ENCODE data around the gene S100A13. TPM values are rescaled to one million over a fixed set of nuclear protein-coding genes. Genes with fewer than 3 reads are reported as not detected.
A peak's percentile ranks its signal among the peaks of the same experiment; 100 is the strongest.
"Not testable (repeated sequence)": the region's sequence is repeated elsewhere in the genome, so short reads cannot be mapped to it uniquely, and the experiment has no call there.

Gene S100A13
- total RNA-seq, 2 experiments from 2014 or later: 3.9 to 4.2 TPM

- H3K36me3 Mint-ChIP-seq (ENCODE audit: low read depth): no peaks in the 10 kb centered on the region
- no peak overlapping the region for H3K27ac Mint-ChIP-seq
- no peaks in the 10 kb centered on the region for H3K27me3 Mint-ChIP-seq
- ChIA-PET POLR2A (no interaction called here), CTCF (no interaction called here)
- H3K4me3 Mint-ChIP-seq: no peak overlapping the region
- H3K9me3 Mint-ChIP-seq: no peaks in the 10 kb centered on the region
- no peaks in the 10 kb centered on the region for H3K4me1 Mint-ChIP-seq
- DNase-seq: no peak
Measured at GRCh38 chr1:153608742-153609584, 18.3 kb downstream of the S100A13 start.

GRCh38 chr1:153608089-153608682 lies 19.1 kb downstream of the S100A13 start:
- Mint-ChIP-seq H3K36me3 (ENCODE audit: low read depth) (no peaks in the 10 kb centered on the region), H3K27me3 (no peaks in the 10 kb centered on the region), H3K4me1 (no peaks in the 10 kb centered on the region), H3K27ac (no peak overlapping the region), H3K4me3 (no peak overlapping the region), H3K9me3 (no peaks in the 10 kb centered on the region)
- no peak for DNase-seq
- ChIA-PET POLR2A (interaction anchor here (0.5 kb wide), 1 partner anchor 16 kb away, joined by 5 read pairs; no protein-coding TSS in a partner anchor), CTCF (interaction anchor here (1.1 kb wide), 1 partner anchor 26 kb away, joined by 4 read pairs; the partner anchor contains the start of gene CHTOP)

GRCh38 chr1:153607381-153607780 lies 19.9 kb downstream of the S100A13 start:
- ChIA-PET CTCF (interaction anchor here (0.5 to 1.1 kb wide), 2 partner anchors 27 to 62 kb away, joined by 3 to 4 read pairs; partner anchors contain the start of gene CHTOP), POLR2A (no interaction called here)
- Mint-ChIP-seq H3K9me3 (no peaks in the 10 kb centered on the region), H3K27me3 (no peaks in the 10 kb centered on the region), H3K36me3 (ENCODE audit: low read depth) (no peaks in the 10 kb centered on the region), H3K27ac (no peak overlapping the region), H3K4me1 (peaks cover 5% of the 10 kb centered on the region), H3K4me3 (no peak overlapping the region)
- DNase-seq: no peak

- peaks cover 14% of the 10 kb centered on the region for H3K4me1 Mint-ChIP-seq
- H3K4me3 Mint-ChIP-seq: no peak overlapping the region
- no peaks in the 10 kb centered on the region for H3K27me3 Mint-ChIP-seq
- no peaks in the 10 kb centered on the region for H3K9me3 Mint-ChIP-seq
- H3K27ac Mint-ChIP-seq: no peak overlapping the region
- POLR2A ChIA-PET: no interaction called here
- CTCF ChIA-PET: interaction anchor here (0.6 kb wide), 1 partner anchor 45 kb away, joined by 4 read pairs; no protein-coding TSS in a partner anchor
- H3K36me3 Mint-ChIP-seq (ENCODE audit: low read depth): no peaks in the 10 kb centered on the region
- no peak for DNase-seq
Measured at GRCh38 chr1:153606194-153606593, 21.1 kb downstream of the S100A13 start.

- no peak for DNase-seq
- Mint-ChIP-seq H3K27ac (peak overlapping the region; percentile 65), H3K36me3 (ENCODE audit: low read depth) (no peaks in the 10 kb centered on the region), H3K4me3 (no peak overlapping the region), H3K9me3 (no peaks in the 10 kb centered on the region), H3K27me3 (no peaks in the 10 kb centered on the region), H3K4me1 (peaks cover 25% of the 10 kb centered on the region)
- POLR2A ChIA-PET: no interaction called here
- CTCF ChIA-PET: interaction anchor here (0.8 to 1.2 kb wide), 2 partner anchors 9 to 15 kb away, joined by 3 read pairs; no protein-coding TSS in a partner anchor
Measured at GRCh38 chr1:153602749-153603148, 24.6 kb downstream of the S100A13 start.

GRCh38 chr1:153599847-153600246 lies 27.5 kb downstream of the S100A13 start:
- Mint-ChIP-seq H3K9me3 (no peaks in the 10 kb centered on the region), H3K27me3 (no peaks in the 10 kb centered on the region), H3K4me3 (no peak overlapping the region), H3K36me3 (ENCODE audit: low read depth) (no peaks in the 10 kb centered on the region), H3K27ac (no peak overlapping the region), H3K4me1 (peaks cover 27% of the 10 kb centered on the region)
- DNase-seq: no peak
- ChIA-PET CTCF (interaction anchor here (1.0 to 1.2 kb wide), 2 partner anchors 36 to 75 kb away, joined by 3 read pairs; no protein-coding TSS in a partner anchor), POLR2A (interaction anchor here (0.6 kb wide), 1 partner anchor 35 kb away, joined by 3 read pairs; no protein-coding TSS in a partner anchor)

- CTCF ChIA-PET: interaction anchor here (0.8 to 1.2 kb wide), 5 partner anchors 17 to 74 kb away, joined by 3 read pairs; partner anchors contain the start of gene S100A14
- no peaks in the 10 kb centered on the region for H3K9me3 Mint-ChIP-seq
- peak overlapping the region; percentile 76 for H3K27ac Mint-ChIP-seq
- H3K36me3 Mint-ChIP-seq (ENCODE audit: low read depth): no peaks in the 10 kb centered on the region
- peak; percentile 33 for DNase-seq
- H3K4me1 Mint-ChIP-seq: peaks cover 27% of the 10 kb centered on the region
- H3K27me3 Mint-ChIP-seq: no peaks in the 10 kb centered on the region
- H3K4me3 Mint-ChIP-seq: no peak overlapping the region
- POLR2A ChIA-PET: no interaction called here
Measured at GRCh38 chr1:153598309-153599172, 28.8 kb downstream of the S100A13 start.

- Mint-ChIP-seq H3K4me1 (peaks cover 20% of the 10 kb centered on the region), H3K27ac (no peak overlapping the region), H3K9me3 (no peaks in the 10 kb centered on the region), H3K36me3 (ENCODE audit: low read depth) (no peaks in the 10 kb centered on the region), H3K4me3 (no peak overlapping the region), H3K27me3 (no peaks in the 10 kb centered on the region)
- ChIA-PET CTCF (interaction anchor here (1.2 kb wide), 1 partner anchor 65 kb away, joined by 3 read pairs; no protein-coding TSS in a partner anchor), POLR2A (no interaction called here)
- DNase-seq: no peak
Measured at GRCh38 chr1:153597206-153597605, 30.1 kb downstream of the S100A13 start.

GRCh38 chr1:153592748-153593147 lies 34.6 kb downstream of the S100A13 start:
- Mint-ChIP-seq H3K4me3 (no peak overlapping the region), H3K27ac (no peak overlapping the region), H3K36me3 (ENCODE audit: low read depth) (no peaks in the 10 kb centered on the region), H3K4me1 (peaks cover 2% of the 10 kb centered on the region), H3K27me3 (no peaks in the 10 kb centered on the region), H3K9me3 (no peaks in the 10 kb centered on the region)
- no peak for DNase-seq
- ChIA-PET CTCF (interaction anchor here (0.7 to 1.5 kb wide), 6 partner anchors 11 to 82 kb away, joined by 3 to 5 read pairs (median 4); no protein-coding TSS in a partner anchor), POLR2A (no interaction called here)

- DNase-seq: no peak
- ChIA-PET CTCF (interaction anchor here (0.6 to 0.7 kb wide), 2 partner anchors 57 to 105 kb away, joined by 3 read pairs; no protein-coding TSS in a partner anchor), POLR2A (no interaction called here)
- no peaks in the 10 kb centered on the region for H3K36me3 Mint-ChIP-seq (ENCODE audit: low read depth)
- H3K4me3 Mint-ChIP-seq: no peak overlapping the region
- H3K9me3 Mint-ChIP-seq: no peaks in the 10 kb centered on the region
- no peaks in the 10 kb centered on the region for H3K4me1 Mint-ChIP-seq
- H3K27ac Mint-ChIP-seq: no peak overlapping the region
- H3K27me3 Mint-ChIP-seq: peaks cover 13% of the 10 kb centered on the region
Measured at GRCh38 chr1:153588482-153588881, 38.8 kb downstream of the S100A13 start.

GRCh38 chr1:153588033-153588432 lies 39.3 kb downstream of the S100A13 start:
- H3K9me3 Mint-ChIP-seq; H3K4me1 Mint-ChIP-seq; DNase-seq; H3K36me3 Mint-ChIP-seq (ENCODE audit: low read depth); H3K4me3 Mint-ChIP-seq; H3K27ac Mint-ChIP-seq; POLR2A ChIA-PET: not testable (repeated sequence)
- CTCF ChIA-PET: interaction anchor here (0.7 to 1.1 kb wide), 2 partner anchors 15 to 106 kb away, joined by 3 read pairs; no protein-coding TSS in a partner anchor
- H3K27me3 Mint-ChIP-seq: peaks cover 13% of the 10 kb centered on the region

- CTCF ChIA-PET: interaction anchor here (1.1 kb wide), 1 partner anchor 14 kb away, joined by 3 read pairs; no protein-coding TSS in a partner anchor
- peaks cover 13% of the 10 kb centered on the region for H3K27me3 Mint-ChIP-seq
- no peaks in the 10 kb centered on the region for H3K4me1 Mint-ChIP-seq
- POLR2A ChIA-PET: no interaction called here
- no peaks in the 10 kb centered on the region for H3K9me3 Mint-ChIP-seq
- H3K36me3 Mint-ChIP-seq (ENCODE audit: low read depth): no peaks in the 10 kb centered on the region
- DNase-seq: no peak
- H3K4me3 Mint-ChIP-seq: no peak overlapping the region
- no peak overlapping the region for H3K27ac Mint-ChIP-seq
Measured at GRCh38 chr1:153587314-153587713, 40.0 kb downstream of the S100A13 start.
